ENCODE measurements around the gene TBRG1. TPM values are rescaled to one million over a fixed set of nuclear protein-coding genes. Genes with fewer than 3 reads are reported as not detected.

The TBRG1 gene
- total RNA-seq, 1 donor from 2014 or later, result 44.9 TPM

- no peak overlapping the region for H3K4me3 ChIP-seq
- H3K4me1 ChIP-seq, result no peaks in the 10 kb centered on the region
- no peak overlapping the region for H3K27ac ChIP-seq
- no peaks in the 10 kb centered on the region for H3K9me3 ChIP-seq
- no peak for DNase-seq
- intact Hi-C loops (cut with DNase I), result no loop called here
- ATAC-seq, result no peak
- H3K36me3 ChIP-seq, result peaks cover 94% of the 10 kb centered on the region
- TF ChIP-seq, protein P1, sequence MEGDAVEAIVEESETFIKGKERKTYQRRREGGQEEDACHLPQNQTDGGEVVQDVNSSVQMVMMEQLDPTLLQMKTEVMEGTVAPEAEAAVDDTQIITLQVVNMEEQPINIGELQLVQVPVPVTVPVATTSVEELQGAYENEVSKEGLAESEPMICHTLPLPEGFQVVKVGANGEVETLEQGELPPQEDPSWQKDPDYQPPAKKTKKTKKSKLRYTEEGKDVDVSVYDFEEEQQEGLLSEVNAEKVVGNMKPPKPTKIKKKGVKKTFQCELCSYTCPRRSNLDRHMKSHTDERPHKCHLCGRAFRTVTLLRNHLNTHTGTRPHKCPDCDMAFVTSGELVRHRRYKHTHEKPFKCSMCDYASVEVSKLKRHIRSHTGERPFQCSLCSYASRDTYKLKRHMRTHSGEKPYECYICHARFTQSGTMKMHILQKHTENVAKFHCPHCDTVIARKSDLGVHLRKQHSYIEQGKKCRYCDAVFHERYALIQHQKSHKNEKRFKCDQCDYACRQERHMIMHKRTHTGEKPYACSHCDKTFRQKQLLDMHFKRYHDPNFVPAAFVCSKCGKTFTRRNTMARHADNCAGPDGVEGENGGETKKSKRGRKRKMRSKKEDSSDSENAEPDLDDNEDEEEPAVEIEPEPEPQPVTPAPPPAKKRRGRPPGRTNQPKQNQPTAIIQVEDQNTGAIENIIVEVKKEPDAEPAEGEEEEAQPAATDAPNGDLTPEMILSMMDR (IDR thresholded peaks at IDR 0.05), result no peak
- H3K27me3 ChIP-seq, result no peaks in the 10 kb centered on the region
These were observed 10.7 kb downstream of the TBRG1 start for GRCh38 chr11:124633355-124633754.

- Histone ChIP-seq H3K9me3 (no peaks in the 10 kb centered on the region), H3K4me3 (no peak overlapping the region), H3K27me3 (no peaks in the 10 kb centered on the region), H3K4me1 (no peaks in the 10 kb centered on the region), H3K36me3 (peaks cover 86% of the 10 kb centered on the region), H3K27ac (no peak overlapping the region)
- TF ChIP-seq, protein P1 (IDR thresholded peaks at IDR 0.05), result no peak
- no peak for ATAC-seq
- intact Hi-C loops (cut with DNase I), result no loop called here
- DNase-seq, result no peak
These were observed 13.3 kb downstream of the TBRG1 start for GRCh38 chr11:124635932-124636331.

DNA sequence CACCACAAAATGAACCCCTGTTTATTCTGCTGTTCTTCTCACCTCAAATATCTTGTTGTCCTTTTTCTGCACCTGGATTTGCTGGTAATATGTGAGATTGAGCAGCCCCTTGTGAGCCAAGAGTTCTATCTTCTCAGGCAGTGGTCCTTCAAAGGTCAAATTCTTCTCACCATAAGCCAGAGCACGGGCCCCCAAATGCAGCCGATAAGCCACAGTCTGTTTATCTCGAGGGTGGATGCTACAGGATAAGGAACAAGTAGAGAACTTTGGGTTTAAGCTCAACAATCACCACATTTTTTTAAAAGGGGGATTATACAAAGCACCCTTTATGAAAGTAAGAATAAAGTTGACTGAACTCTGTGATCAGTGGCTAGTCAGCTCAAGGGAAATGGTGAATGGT, 15.8 kb downstream of the TBRG1 start:
- Histone ChIP-seq H3K9me3 (no peaks in the 10 kb centered on the region), H3K27me3 (no peaks in the 10 kb centered on the region), H3K27ac (no peak overlapping the region), H3K4me1 (no peaks in the 10 kb centered on the region), H3K36me3 (peaks cover 60% of the 10 kb centered on the region), H3K4me3 (no peak overlapping the region)
- intact Hi-C loops (cut with DNase I), result no loop called here
- DNase-seq, result no peak
- no peak for ATAC-seq
- TF ChIP-seq, protein P1 (IDR thresholded peaks at IDR 0.05), result no peak

- H3K4me3 ChIP-seq, result no peak overlapping the region
- H3K27ac ChIP-seq, result no peak overlapping the region
- intact Hi-C loops (cut with DNase I), result no loop called here
- TF ChIP-seq, protein P1 (IDR thresholded peaks at IDR 0.05), result no peak
- peaks cover 53% of the 10 kb centered on the region for H3K36me3 ChIP-seq
- H3K27me3 ChIP-seq, result no peaks in the 10 kb centered on the region
- no peaks in the 10 kb centered on the region for H3K4me1 ChIP-seq
- ATAC-seq, result no peak
- DNase-seq, result no peak
- no peaks in the 10 kb centered on the region for H3K9me3 ChIP-seq
These were observed 16.5 kb downstream of the TBRG1 start for GRCh38 chr11:124639186-124639585.

GRCh38 chr11:124640666-124641065, 18.0 kb downstream of the TBRG1 start:
- no peak overlapping the region for H3K27ac ChIP-seq
- H3K4me1 ChIP-seq, result peaks cover 4% of the 10 kb centered on the region
- no peak overlapping the region for H3K4me3 ChIP-seq
- H3K9me3 ChIP-seq, result no peaks in the 10 kb centered on the region
- DNase-seq (no peak), ATAC-seq (no peak)
- TF ChIP-seq, protein P1 (IDR thresholded peaks at IDR 0.05), result no peak
- peaks cover 39% of the 10 kb centered on the region for H3K36me3 ChIP-seq
- no peaks in the 10 kb centered on the region for H3K27me3 ChIP-seq
- intact Hi-C loops (cut with DNase I), result no loop called here

DNA sequence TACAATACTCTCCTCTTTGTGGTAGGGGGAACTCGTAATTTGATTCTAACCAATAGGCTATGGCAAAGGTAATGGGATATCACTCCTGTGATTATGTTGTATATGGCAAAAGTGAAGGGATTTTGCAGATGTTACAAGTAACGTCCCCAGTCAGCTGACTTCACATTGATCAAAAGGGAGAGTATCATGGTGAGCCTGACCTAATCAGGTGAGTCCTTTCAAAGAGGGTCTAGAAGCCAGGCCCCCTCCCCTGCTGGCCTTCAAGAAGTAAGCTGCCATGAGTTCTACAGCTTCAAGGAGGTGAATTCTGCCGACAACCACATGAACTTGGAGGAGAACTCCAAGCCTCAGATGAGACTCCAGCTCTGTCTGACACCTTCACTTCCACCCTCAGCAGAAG, 20.0 kb downstream of the TBRG1 start:
- H3K27me3 ChIP-seq, result no peaks in the 10 kb centered on the region
- TF ChIP-seq, protein P1 (IDR thresholded peaks at IDR 0.05), result no peak
- H3K4me3 ChIP-seq, result no peak overlapping the region
- H3K36me3 ChIP-seq, result peaks cover 26% of the 10 kb centered on the region
- no peaks in the 10 kb centered on the region for H3K9me3 ChIP-seq
- intact Hi-C loops (cut with DNase I), result no loop called here
- ATAC-seq (no peak), DNase-seq (no peak)
- H3K27ac ChIP-seq, result no peak overlapping the region
- H3K4me1 ChIP-seq, result peaks cover 4% of the 10 kb centered on the region

Data from upper lobe of right lung (tissue), 1 donor.